Endothelial cell of umbilical vein (primary cell): ENCODE measurements around the gene PDZD4. TPM values are rescaled to one million over a fixed set of nuclear protein-coding genes. Genes with fewer than 3 reads are reported as not detected.

ENCODE experiments used
- BruUV-seq: library from RNA; stranded (reverse); fragments of 400-500 nt; replicated peaks from 2 replicates; lab custom pipeline; 2021; lab: Mats Ljungman, UMichigan
- CTCF ChIA-PET: fragments of 300-600, 350-600 bp; sonication (Branson Sonifier 250); formaldehyde crosslinking; loops from one replicate; lab custom pipeline; 2021; ENCODE audit warnings: antibody characterized with exemption, inconsistent platforms; lab: Charles Lee
- POLR2A ChIA-PET: fragments of 300-600, 350-600 bp; sonication (Branson Sonifier 250); formaldehyde crosslinking; loops from one replicate; lab custom pipeline; 2021; ENCODE audit warnings: antibody characterized with exemption, inconsistent platforms; lab: Charles Lee
- DNase-seq: peaks from one replicate; pipeline ENCODE4 v3.0.0-alpha.2; 2011; ENCODE audit warnings: low read depth, low spot score
- FAIRE-seq: peaks from 2 replicates; lab custom pipeline; 2011; peaks lifted over from hg19 to GRCh38; lab: Jason Lieb, UNC
- H2AFZ ChIP-seq: 2 replicates; pipeline ENCODE4 v1.6.0; 2012; ENCODE audit warnings: low read depth, low read length, control low read depth, inconsistent platforms
- H3K27ac ChIP-seq: 2 replicates; pipeline ENCODE4 v1.5.1; 2011; ENCODE audit warnings: low read depth, mild to moderate bottlenecking, control low read depth, low read length, moderate library complexity; ENCODE audit not compliant: insufficient read depth
- H3K27me3 ChIP-seq, 2 experiments: 2 replicates each; pipeline versions ENCODE4 v1.6.0 to v1.6.1; 2011; ENCODE audit warnings: low read length in 2 of 2, mixed read lengths in 1 of 2; ENCODE audit not compliant: control insufficient read depth in 2 of 2, insufficient read depth in 2 of 2
- H3K36me3 ChIP-seq, 2 experiments: 2 replicates in 1 of 2; 3 replicates in 1 of 2; pipeline ENCODE4 v1.5.1; 2011; ENCODE audit warnings: low read length in 2 of 2, mild to moderate bottlenecking in 1 of 2, moderate library complexity in 1 of 2; ENCODE audit not compliant: control insufficient read depth in 2 of 2, insufficient read depth in 2 of 2; ENCODE audit errors: extremely low read depth in 1 of 2
- H3K4me1 ChIP-seq: 3 replicates; pipeline ENCODE4 v1.5.1; 2011; ENCODE audit warnings: mild to moderate bottlenecking, low read length; ENCODE audit not compliant: control insufficient read depth, insufficient read depth; ENCODE audit errors: extremely low read depth
- H3K4me2 ChIP-seq: 2 replicates; pipeline ENCODE4 v1.6.1; 2011; ENCODE audit warnings: low read length, control low read depth, mixed read lengths; ENCODE audit not compliant: insufficient read depth
- H3K4me3 ChIP-seq, 3 experiments: fragments of 200-600 bp in 1 of 3; sonication (generic), shearing (Covaris generic) in 1 of 3; replicated peaks in 1 of 3; 2 replicates each; pipeline ENCODE4 v1.5.1; 2011 to 2016; ENCODE audit warnings: control low read depth in 3 of 3, low read length in 3 of 3, mild to moderate bottlenecking in 2 of 3, inconsistent platforms in 1 of 3, low read depth in 1 of 3, moderate library complexity in 1 of 3; ENCODE audit not compliant: insufficient read depth in 1 of 3
- H3K79me2 ChIP-seq: 2 replicates; pipeline ENCODE4 v1.6.0; 2012; ENCODE audit warnings: low read length, inconsistent platforms; ENCODE audit not compliant: control insufficient read depth, insufficient read depth
- H3K9ac ChIP-seq: replicated peaks from 2 replicates; pipeline ENCODE3; 2011; ENCODE audit warnings: low read length, control low read depth; ENCODE audit not compliant: insufficient read depth; ENCODE audit errors: extremely low read depth
- H3K9me1 ChIP-seq: replicated peaks from 3 replicates; pipeline ENCODE4 v1.6.0; 2011; ENCODE audit warnings: mild to moderate bottlenecking, low read length; ENCODE audit not compliant: control insufficient read depth, insufficient read depth; ENCODE audit errors: extremely low read depth
- H3K9me3 ChIP-seq: replicated peaks from 2 replicates; pipeline ENCODE4 v1.5.1; 2012; ENCODE audit warnings: low read length, inconsistent platforms; ENCODE audit not compliant: control insufficient read depth, insufficient read depth
- H4K20me1 ChIP-seq: replicated peaks from 2 replicates; pipeline ENCODE3; 2011; ENCODE audit warnings: mild to moderate bottlenecking, low read length; ENCODE audit not compliant: control insufficient read depth, insufficient read depth; ENCODE audit errors: extremely low read depth
- EZH2 ChIP-seq: IDR thresholded peaks from 2 replicates; pipeline ENCODE4 v1.6.1; 2012; ENCODE audit warnings: borderline replicate concordance, low read depth, mild to moderate bottlenecking, moderate library complexity, low read length, inconsistent platforms; ENCODE audit not compliant: severe bottlenecking
- FOS ChIP-seq: IDR thresholded peaks from 2 replicates; pipeline ENCODE4 v1.6.1; 2011; ENCODE audit warnings: mild to moderate bottlenecking, low read length, moderate library complexity, borderline replicate concordance; ENCODE audit not compliant: insufficient read depth
- GATA2 ChIP-seq: IDR thresholded peaks from 2 replicates; pipeline ENCODE4 v1.7.0; 2011; ENCODE audit warnings: low read depth, mild to moderate bottlenecking, moderate library complexity, mixed read lengths, low read length; ENCODE audit not compliant: insufficient read length, insufficient read depth
- JUN ChIP-seq: IDR thresholded peaks from 2 replicates; pipeline ENCODE4 v1.6.1; 2011; ENCODE audit warnings: borderline replicate concordance, low read depth; ENCODE audit not compliant: insufficient read length, insufficient read depth
- MYC ChIP-seq: IDR thresholded peaks from one replicate; pipeline ENCODE4 v1.6.1; 2011; ENCODE audit warnings: mild to moderate bottlenecking, low read depth, low read length
- POLR2A ChIP-seq: IDR thresholded peaks from 2 replicates; pipeline ENCODE4 v1.6.1; 2012; ENCODE audit warnings: low read depth, mild to moderate bottlenecking, control low read depth, low read length
- POLR2AphosphoS5 ChIP-seq: IDR thresholded peaks from 2 replicates; pipeline ENCODE4 v1.6.1; 2012; ENCODE audit warnings: low read depth, mild to moderate bottlenecking, control low read depth, low read length, moderate library complexity; ENCODE audit not compliant: insufficient read depth
- dilution Hi-C: fragments of 300-500 bp; cut with MboI; formaldehyde crosslinking; loops from one replicate; pipeline ENCODE4 v1.15.0; 2019; ENCODE audit warnings: low sequenced_read_pairs; ENCODE audit not compliant: extremely low pct_ligation_motif_present
- intact Hi-C: fragments of 100-400 bp; cut with micrococcal nuclease; formaldehyde crosslinking; loops from one replicate; pipeline ENCODE4 v1.10.0; 2022
- polyA plus RNA-seq, 4 experiments: library from polyadenylated mRNA; depleted of rRNA in 3 of 4; stranded (reverse) in 3 of 4; unstranded in 1 of 4; fragments of >200 nt; gene quantifications; 2 replicates each; pipeline versions ENCODE4 v1.2.1 to v1.2.3, GENCODE V29; 2011 to 2012; ENCODE audit warnings: missing spikeins in 1 of 4
- total RNA-seq: library from RNA; stranded (reverse); gene quantifications from 2 replicates; pipeline ENCODE4 v1.2.3, GENCODE V29; 2021
- TF ChIP-seq, protein P1 (sequence below): IDR thresholded peaks from 2 replicates; pipeline ENCODE4 v1.6.1; 2011; ENCODE audit not compliant: insufficient read depth, insufficient read length
- TF ChIP-seq, protein P2 (sequence below), 2 donors: IDR thresholded peaks; 1 replicate in 1 of 2; 2 replicates in 1 of 2; pipeline ENCODE4 v1.5.1; 2011; ENCODE audit warnings: low read length in 2 of 2, mild to moderate bottlenecking in 2 of 2, moderate library complexity in 2 of 2, control low read depth in 1 of 2, inconsistent platforms in 1 of 2, low read depth in 1 of 2; ENCODE audit not compliant: insufficient read depth in 1 of 2; ENCODE audit errors: extremely low read depth in 1 of 2

PDZD4 gene
- total and polyA plus RNA-seq, 2 donors (not counting 3 experiments of a cell fraction or from before 2014, with no cell fraction given) = 0.07 to 0.09 TPM

DNA sequence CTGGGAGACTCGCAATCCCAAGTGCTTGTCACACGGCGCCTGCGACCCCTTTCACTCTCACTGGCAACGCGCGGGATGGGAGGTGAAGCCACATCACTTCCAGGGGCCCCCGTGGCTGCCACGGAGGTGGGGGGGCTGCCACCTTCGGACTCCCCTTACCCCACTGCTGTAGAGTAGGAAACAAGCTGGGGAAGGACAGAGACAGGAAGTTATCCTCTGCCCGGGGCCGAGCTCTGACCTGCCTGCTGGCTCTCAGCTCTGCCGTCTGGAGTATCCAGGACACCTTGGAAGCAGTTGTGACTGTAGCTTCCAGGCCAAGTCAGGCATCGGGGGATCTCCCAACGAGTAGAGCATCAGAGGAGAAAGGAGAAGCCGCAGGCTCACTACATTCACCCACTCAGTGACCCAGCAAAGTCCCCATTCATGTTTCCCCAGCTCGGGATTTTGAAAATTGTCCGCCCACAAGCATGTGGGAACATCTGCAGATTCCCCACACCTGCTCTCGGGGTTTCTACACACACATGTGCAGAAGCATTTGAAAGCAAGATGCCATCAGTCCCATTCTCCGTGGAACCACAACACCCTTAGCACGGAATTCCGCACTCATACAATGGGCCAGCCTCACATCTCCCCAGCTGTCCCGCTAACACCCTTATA lies 10.8 kb downstream of the PDZD4 start:
- no TSS peak for BruUV-seq
- no peaks in the 10 kb centered on the region for H3K36me3 ChIP-seq
- H3K27me3 ChIP-seq = no peaks in the 10 kb centered on the region
- TF ChIP-seq EZH2 (no peak), POLR2A (no peak), JUN (no peak), POLR2AphosphoS5 (no peak), GATA2 (no peak), FOS (no peak), MYC (no peak)
- TF ChIP-seq, protein P1, sequence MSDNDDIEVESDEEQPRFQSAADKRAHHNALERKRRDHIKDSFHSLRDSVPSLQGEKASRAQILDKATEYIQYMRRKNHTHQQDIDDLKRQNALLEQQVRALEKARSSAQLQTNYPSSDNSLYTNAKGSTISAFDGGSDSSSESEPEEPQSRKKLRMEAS = no peak
- TF ChIP-seq, protein P2, sequence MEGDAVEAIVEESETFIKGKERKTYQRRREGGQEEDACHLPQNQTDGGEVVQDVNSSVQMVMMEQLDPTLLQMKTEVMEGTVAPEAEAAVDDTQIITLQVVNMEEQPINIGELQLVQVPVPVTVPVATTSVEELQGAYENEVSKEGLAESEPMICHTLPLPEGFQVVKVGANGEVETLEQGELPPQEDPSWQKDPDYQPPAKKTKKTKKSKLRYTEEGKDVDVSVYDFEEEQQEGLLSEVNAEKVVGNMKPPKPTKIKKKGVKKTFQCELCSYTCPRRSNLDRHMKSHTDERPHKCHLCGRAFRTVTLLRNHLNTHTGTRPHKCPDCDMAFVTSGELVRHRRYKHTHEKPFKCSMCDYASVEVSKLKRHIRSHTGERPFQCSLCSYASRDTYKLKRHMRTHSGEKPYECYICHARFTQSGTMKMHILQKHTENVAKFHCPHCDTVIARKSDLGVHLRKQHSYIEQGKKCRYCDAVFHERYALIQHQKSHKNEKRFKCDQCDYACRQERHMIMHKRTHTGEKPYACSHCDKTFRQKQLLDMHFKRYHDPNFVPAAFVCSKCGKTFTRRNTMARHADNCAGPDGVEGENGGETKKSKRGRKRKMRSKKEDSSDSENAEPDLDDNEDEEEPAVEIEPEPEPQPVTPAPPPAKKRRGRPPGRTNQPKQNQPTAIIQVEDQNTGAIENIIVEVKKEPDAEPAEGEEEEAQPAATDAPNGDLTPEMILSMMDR (IDR thresholded peaks at IDR 0.05; ENCODE audit: extremely low read depth in 1 of 2, insufficient read depth in 1 of 2, low read depth in 1 of 2, low read length in 2 of 2) = no peak
- POLR2A ChIA-PET = no interaction called here
- CTCF ChIA-PET = interaction anchor here (0.9 to 1.0 kb wide), 2 partner anchors 9 to 129 kb away, joined by 3 to 4 read pairs; no protein-coding TSS in a partner anchor
- H3K4me1 ChIP-seq = peaks cover 4% of the 10 kb centered on the region
- intact Hi-C loops (loop anchor here (10.0 kb wide), 1 partner anchor 65 kb away; the partner anchor contains the start of gene L1CAM), dilution Hi-C loops (no loop called here)
- H3K4me2 ChIP-seq = peak overlapping the region; percentile 8
- H3K9me3 ChIP-seq = no peaks in the 10 kb centered on the region
- DNase-seq (no peak), FAIRE-seq (no peak)
- H3K27ac ChIP-seq = no peak overlapping the region
- H3K4me3 ChIP-seq = peak overlapping the region in 1 of 3 experiments; percentile 35
- no peak overlapping the region for H3K9ac ChIP-seq
- no peaks in the 10 kb centered on the region for H4K20me1 ChIP-seq
- H3K79me2 ChIP-seq = no peaks in the 10 kb centered on the region
- H3K9me1 ChIP-seq = no peaks in the 10 kb centered on the region
- H2AFZ ChIP-seq = peak overlapping the region; percentile 27
